Aortic smooth muscle cell (primary cell): Measurements from ENCODE around the gene MRAS. TPM values are rescaled to one million over a fixed set of nuclear protein-coding genes. Genes with fewer than 3 reads are reported as not detected.

ENCODE experiments used
- total RNA-seq: library from RNA; depleted of rRNA; stranded (reverse); fragments of >200 nt; gene quantifications from 2 replicates; pipeline ENCODE4 v1.2.3, GENCODE V29; 2014

The MRAS gene
- 39.7 and 42.7 TPM in 2 replicates for total RNA-seq

DNA sequence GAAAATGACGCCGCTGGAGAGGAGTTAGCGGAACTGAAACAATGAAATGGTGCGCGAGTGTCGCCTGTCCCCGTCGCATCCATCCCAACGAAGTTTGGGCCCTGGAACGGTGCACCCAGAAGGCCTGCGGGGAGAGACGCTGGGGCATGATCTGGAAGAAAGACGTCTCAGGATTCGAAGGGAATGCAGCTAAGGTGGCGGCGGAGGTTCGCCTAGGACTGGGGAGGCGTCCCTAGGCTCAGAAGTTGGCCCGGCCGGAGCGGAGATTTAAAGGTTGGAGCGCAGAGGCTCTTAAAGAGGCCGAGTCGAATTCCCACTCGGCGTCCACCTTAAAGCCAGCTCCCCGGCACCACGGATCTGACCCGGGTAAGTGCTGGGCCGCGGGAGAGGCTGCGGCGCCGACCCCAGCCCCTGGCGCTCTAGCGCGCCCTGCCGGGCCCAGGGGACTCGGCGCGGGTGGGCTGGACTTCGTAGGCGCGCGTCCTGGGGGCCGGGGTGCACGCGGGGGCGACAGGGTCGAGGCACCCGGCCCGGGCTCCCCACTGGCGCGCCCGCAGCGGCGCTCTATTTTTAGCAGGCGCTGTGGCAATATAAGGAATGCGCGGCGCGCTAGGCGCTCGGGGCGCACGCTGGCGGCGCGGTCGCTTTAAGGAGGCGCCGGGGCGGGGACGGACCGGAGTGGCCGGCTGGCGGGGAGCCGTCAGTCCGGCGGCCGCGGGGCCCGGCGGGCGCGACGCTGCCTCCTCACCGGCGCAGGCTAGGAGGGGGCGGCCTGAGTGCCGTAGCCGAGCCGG, at the start of gene MRAS:
Gene MRAS (plus strand): TSS at position 620 of the 794 bp plus-strand sequence. CDS start 24,305 bp downstream, outside the sequence.

GRCh38 chr3:138329127-138329983, 19.0 kb upstream of the MRAS start, which contains the start of gene NME9:
NME9 (minus strand) TSS chr3:138329851; CDS start chr3:138329335, 516 bp downstream.

GRCh38 chr3:138434276-138434874, 86.0 kb downstream of the MRAS start, which contains the start of gene ESYT3:
ESYT3 (plus strand) TSS chr3:138434616; CDS start chr3:138434799, 183 bp downstream.

Other genes with a start within 250 kb of the MRAS start
- 18.2 and 26.0 TPM in 2 replicates for gene DZIP1L, start 233.0 kb upstream of the MRAS start, total RNA-seq
- not detected in 2 replicates for gene A4GNT, start 216.2 kb upstream of the MRAS start, total RNA-seq
- 14.9 and 17.7 TPM in 2 replicates for gene DBR1, start 173.7 kb upstream of the MRAS start, total RNA-seq
- gene ARMC8, start 161.3 kb upstream of the MRAS start, total RNA-seq = 34.3 and 46.0 TPM in 2 replicates
- not detected in 2 replicates for gene NME9, start 18.7 kb upstream of the MRAS start, total RNA-seq
- gene ESYT3, start 86.0 kb downstream of the MRAS start, total RNA-seq = 0.12 and 0.26 TPM in 2 replicates
- 19.6 and 20.0 TPM in 2 replicates for gene CEP70, start 245.7 kb downstream of the MRAS start, total RNA-seq